Endothelial cell of umbilical vein (primary cell): ENCODE measurements around the gene BACH2. TPM values are rescaled to one million over a fixed set of nuclear protein-coding genes. Genes with fewer than 3 reads are reported as not detected.

Experiments used
- BruUV-seq: library from RNA; stranded (reverse); fragments of 400-500 nt; replicated peaks from 2 replicates; lab custom pipeline; 2021; lab: Mats Ljungman, UMichigan
- CTCF ChIA-PET: fragments of 300-600, 350-600 bp; sonication (Branson Sonifier 250); formaldehyde crosslinking; loops from one replicate; lab custom pipeline; 2021; ENCODE audit warnings: antibody characterized with exemption, inconsistent platforms; lab: Charles Lee
- POLR2A ChIA-PET: fragments of 300-600, 350-600 bp; sonication (Branson Sonifier 250); formaldehyde crosslinking; loops from one replicate; lab custom pipeline; 2021; ENCODE audit warnings: antibody characterized with exemption, inconsistent platforms; lab: Charles Lee
- DNase-seq: peaks from one replicate; pipeline ENCODE4 v3.0.0-alpha.2; 2011; ENCODE audit warnings: low read depth, low spot score
- FAIRE-seq: peaks from 2 replicates; lab custom pipeline; 2011; peaks lifted over from hg19 to GRCh38; lab: Jason Lieb, UNC
- H2AFZ ChIP-seq: 2 replicates; pipeline ENCODE4 v1.6.0; 2012; ENCODE audit warnings: low read depth, low read length, control low read depth, inconsistent platforms
- H3K27ac ChIP-seq: 2 replicates; pipeline ENCODE4 v1.5.1; 2011; ENCODE audit warnings: low read depth, mild to moderate bottlenecking, control low read depth, low read length, moderate library complexity; ENCODE audit not compliant: insufficient read depth
- H3K27me3 ChIP-seq, 2 experiments: 2 replicates each; pipeline versions ENCODE4 v1.6.0 to v1.6.1; 2011; ENCODE audit warnings: low read length in 2 of 2, mixed read lengths in 1 of 2; ENCODE audit not compliant: control insufficient read depth in 2 of 2, insufficient read depth in 2 of 2
- H3K36me3 ChIP-seq, 2 experiments: 2 replicates in 1 of 2; 3 replicates in 1 of 2; pipeline ENCODE4 v1.5.1; 2011; ENCODE audit warnings: low read length in 2 of 2, mild to moderate bottlenecking in 1 of 2, moderate library complexity in 1 of 2; ENCODE audit not compliant: control insufficient read depth in 2 of 2, insufficient read depth in 2 of 2; ENCODE audit errors: extremely low read depth in 1 of 2
- H3K4me1 ChIP-seq: 3 replicates; pipeline ENCODE4 v1.5.1; 2011; ENCODE audit warnings: mild to moderate bottlenecking, low read length; ENCODE audit not compliant: control insufficient read depth, insufficient read depth; ENCODE audit errors: extremely low read depth
- H3K4me2 ChIP-seq: 2 replicates; pipeline ENCODE4 v1.6.1; 2011; ENCODE audit warnings: low read length, control low read depth, mixed read lengths; ENCODE audit not compliant: insufficient read depth
- H3K4me3 ChIP-seq, 3 experiments: fragments of 200-600 bp in 1 of 3; sonication (generic), shearing (Covaris generic) in 1 of 3; replicated peaks in 1 of 3; 2 replicates each; pipeline ENCODE4 v1.5.1; 2011 to 2016; ENCODE audit warnings: control low read depth in 3 of 3, low read length in 3 of 3, mild to moderate bottlenecking in 2 of 3, inconsistent platforms in 1 of 3, low read depth in 1 of 3, moderate library complexity in 1 of 3; ENCODE audit not compliant: insufficient read depth in 1 of 3
- H3K79me2 ChIP-seq: 2 replicates; pipeline ENCODE4 v1.6.0; 2012; ENCODE audit warnings: low read length, inconsistent platforms; ENCODE audit not compliant: control insufficient read depth, insufficient read depth
- H3K9ac ChIP-seq: replicated peaks from 2 replicates; pipeline ENCODE3; 2011; ENCODE audit warnings: low read length, control low read depth; ENCODE audit not compliant: insufficient read depth; ENCODE audit errors: extremely low read depth
- H3K9me1 ChIP-seq: replicated peaks from 3 replicates; pipeline ENCODE4 v1.6.0; 2011; ENCODE audit warnings: mild to moderate bottlenecking, low read length; ENCODE audit not compliant: control insufficient read depth, insufficient read depth; ENCODE audit errors: extremely low read depth
- H3K9me3 ChIP-seq: replicated peaks from 2 replicates; pipeline ENCODE4 v1.5.1; 2012; ENCODE audit warnings: low read length, inconsistent platforms; ENCODE audit not compliant: control insufficient read depth, insufficient read depth
- H4K20me1 ChIP-seq: replicated peaks from 2 replicates; pipeline ENCODE3; 2011; ENCODE audit warnings: mild to moderate bottlenecking, low read length; ENCODE audit not compliant: control insufficient read depth, insufficient read depth; ENCODE audit errors: extremely low read depth
- EZH2 ChIP-seq: IDR thresholded peaks from 2 replicates; pipeline ENCODE4 v1.6.1; 2012; ENCODE audit warnings: borderline replicate concordance, low read depth, mild to moderate bottlenecking, moderate library complexity, low read length, inconsistent platforms; ENCODE audit not compliant: severe bottlenecking
- FOS ChIP-seq: IDR thresholded peaks from 2 replicates; pipeline ENCODE4 v1.6.1; 2011; ENCODE audit warnings: mild to moderate bottlenecking, low read length, moderate library complexity, borderline replicate concordance; ENCODE audit not compliant: insufficient read depth
- GATA2 ChIP-seq: IDR thresholded peaks from 2 replicates; pipeline ENCODE4 v1.7.0; 2011; ENCODE audit warnings: low read depth, mild to moderate bottlenecking, moderate library complexity, mixed read lengths, low read length; ENCODE audit not compliant: insufficient read length, insufficient read depth
- JUN ChIP-seq: IDR thresholded peaks from 2 replicates; pipeline ENCODE4 v1.6.1; 2011; ENCODE audit warnings: borderline replicate concordance, low read depth; ENCODE audit not compliant: insufficient read length, insufficient read depth
- MAX ChIP-seq: IDR thresholded peaks from 2 replicates; pipeline ENCODE4 v1.6.1; 2011; ENCODE audit not compliant: insufficient read depth, insufficient read length
- MYC ChIP-seq: IDR thresholded peaks from one replicate; pipeline ENCODE4 v1.6.1; 2011; ENCODE audit warnings: mild to moderate bottlenecking, low read depth, low read length
- POLR2A ChIP-seq: IDR thresholded peaks from 2 replicates; pipeline ENCODE4 v1.6.1; 2012; ENCODE audit warnings: low read depth, mild to moderate bottlenecking, control low read depth, low read length
- POLR2AphosphoS5 ChIP-seq: IDR thresholded peaks from 2 replicates; pipeline ENCODE4 v1.6.1; 2012; ENCODE audit warnings: low read depth, mild to moderate bottlenecking, control low read depth, low read length, moderate library complexity; ENCODE audit not compliant: insufficient read depth
- dilution Hi-C: fragments of 300-500 bp; cut with MboI; formaldehyde crosslinking; loops from one replicate; pipeline ENCODE4 v1.15.0; 2019; ENCODE audit warnings: low sequenced_read_pairs; ENCODE audit not compliant: extremely low pct_ligation_motif_present
- intact Hi-C: fragments of 100-400 bp; cut with micrococcal nuclease; formaldehyde crosslinking; loops from one replicate; pipeline ENCODE4 v1.10.0; 2022
- polyA plus RNA-seq, 4 experiments: library from polyadenylated mRNA; depleted of rRNA in 3 of 4; stranded (reverse) in 3 of 4; unstranded in 1 of 4; fragments of >200 nt; gene quantifications; 2 replicates each; pipeline versions ENCODE4 v1.2.1 to v1.2.3, GENCODE V29; 2011 to 2012; ENCODE audit warnings: missing spikeins in 1 of 4
- total RNA-seq: library from RNA; stranded (reverse); gene quantifications from 2 replicates; pipeline ENCODE4 v1.2.3, GENCODE V29; 2021
- TF ChIP-seq, protein P1 (sequence below), 2 donors: IDR thresholded peaks; 1 replicate in 1 of 2; 2 replicates in 1 of 2; pipeline ENCODE4 v1.5.1; 2011; ENCODE audit warnings: low read length in 2 of 2, mild to moderate bottlenecking in 2 of 2, moderate library complexity in 2 of 2, control low read depth in 1 of 2, inconsistent platforms in 1 of 2, low read depth in 1 of 2; ENCODE audit not compliant: insufficient read depth in 1 of 2; ENCODE audit errors: extremely low read depth in 1 of 2

BACH2 gene
- total and polyA plus RNA-seq, 2 donors (not counting 3 experiments of a cell fraction or from before 2014, with no cell fraction given): 1.7 to 5.6 TPM

DNA sequence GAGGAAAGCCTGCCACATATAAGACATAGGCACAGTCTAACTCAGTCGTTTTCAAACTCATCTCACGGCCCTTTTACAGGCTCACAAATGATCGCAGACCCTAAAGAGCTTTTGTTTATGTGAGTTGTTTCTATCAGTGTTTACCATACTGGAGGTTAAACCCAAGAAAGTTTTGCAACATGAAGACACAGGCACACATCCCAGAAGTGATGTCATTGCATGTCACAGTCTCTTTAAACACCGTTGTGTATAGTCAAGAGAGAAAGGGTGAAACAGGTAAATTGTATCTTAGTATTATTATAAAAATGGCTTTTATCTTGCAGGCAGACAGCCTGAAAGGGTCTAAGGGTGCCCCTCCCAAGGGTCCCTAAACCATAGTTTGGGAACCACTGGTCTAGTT is 96.7 kb downstream of the BACH2 start:
- TF ChIP-seq POLR2AphosphoS5 (no peak), JUN (no peak), MYC (no peak), MAX (no peak), FOS (no peak), POLR2A (no peak), EZH2 (no peak), GATA2 (no peak)
- TF ChIP-seq, protein P1, sequence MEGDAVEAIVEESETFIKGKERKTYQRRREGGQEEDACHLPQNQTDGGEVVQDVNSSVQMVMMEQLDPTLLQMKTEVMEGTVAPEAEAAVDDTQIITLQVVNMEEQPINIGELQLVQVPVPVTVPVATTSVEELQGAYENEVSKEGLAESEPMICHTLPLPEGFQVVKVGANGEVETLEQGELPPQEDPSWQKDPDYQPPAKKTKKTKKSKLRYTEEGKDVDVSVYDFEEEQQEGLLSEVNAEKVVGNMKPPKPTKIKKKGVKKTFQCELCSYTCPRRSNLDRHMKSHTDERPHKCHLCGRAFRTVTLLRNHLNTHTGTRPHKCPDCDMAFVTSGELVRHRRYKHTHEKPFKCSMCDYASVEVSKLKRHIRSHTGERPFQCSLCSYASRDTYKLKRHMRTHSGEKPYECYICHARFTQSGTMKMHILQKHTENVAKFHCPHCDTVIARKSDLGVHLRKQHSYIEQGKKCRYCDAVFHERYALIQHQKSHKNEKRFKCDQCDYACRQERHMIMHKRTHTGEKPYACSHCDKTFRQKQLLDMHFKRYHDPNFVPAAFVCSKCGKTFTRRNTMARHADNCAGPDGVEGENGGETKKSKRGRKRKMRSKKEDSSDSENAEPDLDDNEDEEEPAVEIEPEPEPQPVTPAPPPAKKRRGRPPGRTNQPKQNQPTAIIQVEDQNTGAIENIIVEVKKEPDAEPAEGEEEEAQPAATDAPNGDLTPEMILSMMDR (IDR thresholded peaks at IDR 0.05; ENCODE audit: extremely low read depth in 1 of 2, insufficient read depth in 1 of 2, low read depth in 1 of 2, low read length in 2 of 2): no peak
- no peak overlapping the region for H3K27ac ChIP-seq
- DNase-seq (no peak), FAIRE-seq (no peak)
- BruUV-seq: no TSS peak
- no peaks in the 10 kb centered on the region for H3K9me3 ChIP-seq
- no peak overlapping the region for H3K4me2 ChIP-seq
- H4K20me1 ChIP-seq: no peaks in the 10 kb centered on the region
- no peaks in the 10 kb centered on the region for H3K9me1 ChIP-seq
- no peaks in the 10 kb centered on the region for H3K27me3 ChIP-seq
- no peaks in the 10 kb centered on the region for H3K79me2 ChIP-seq
- intact Hi-C loops (no loop called here), dilution Hi-C loops (no loop called here)
- CTCF ChIA-PET: interaction anchor here (1.6 kb wide), 1 partner anchor 85 kb away, joined by 4 read pairs; no protein-coding TSS in a partner anchor
- POLR2A ChIA-PET: no interaction called here
- no peak overlapping the region for H3K4me3 ChIP-seq
- no peaks in the 10 kb centered on the region for H3K36me3 ChIP-seq
- no peak overlapping the region for H2AFZ ChIP-seq
- no peaks in the 10 kb centered on the region for H3K4me1 ChIP-seq
- no peak overlapping the region for H3K9ac ChIP-seq
